ENCODE results near the gene RNU6-1.

- TF ChIP-seq POLR2A (IDR thresholded peaks at IDR 0.05; ENCODE audit: low read length) (no peak), GATA1 (IDR thresholded peaks at IDR 0.05; ENCODE audit: low read depth, low read length) (no peak)
Observed at GRCh38 chr15:67870868-67871408, 31.1 kb upstream of the RNU6-1 start.
